WTC11 (cell line): ENCODE measurements around the gene RNASET2. TPM values are rescaled to one million over a fixed set of nuclear protein-coding genes. Genes with fewer than 3 reads are reported as not detected.

ENCODE experiments used
- ATAC-seq: fragments of 200-7000 bp; cut with Tn5 transposase; 2 replicates; pipeline ENCODE4 v1.10.0; 2021; ENCODE audit warnings: mild to moderate bottlenecking, moderate library complexity
- CTCF ChIA-PET: fragments of 300-600 bp; sonication (Branson Sonifier 250); formaldehyde crosslinking; loops from one replicate; lab custom pipeline; 2021; ENCODE audit warnings: antibody characterized with exemption; lab: Charles Lee
- POLR2A ChIA-PET: fragments of 350-600 bp; sonication (Branson Sonifier 250); formaldehyde crosslinking; loops from one replicate; lab custom pipeline; 2021; ENCODE audit warnings: antibody characterized with exemption; lab: Charles Lee
- DNase-seq: peaks from one replicate; pipeline ENCODE4 v3.0.0; 2021; ENCODE audit warnings: low spot score
- H3K27ac Mint-ChIP-seq: 2 replicates; pipeline ENCODE4 v1.8.0; 2021; ENCODE audit warnings: mixed read lengths
- H3K27me3 Mint-ChIP-seq: 2 replicates; pipeline ENCODE4 v1.8.0; 2021; ENCODE audit warnings: low read depth, mild to moderate bottlenecking, moderate library complexity, mixed read lengths
- H3K36me3 Mint-ChIP-seq: 2 replicates; pipeline ENCODE4 v1.8.0; 2021; ENCODE audit warnings: mixed read lengths
- H3K4me1 Mint-ChIP-seq: 2 replicates; pipeline ENCODE4 v1.8.0; 2022; ENCODE audit warnings: mixed read lengths
- H3K4me3 Mint-ChIP-seq: 2 replicates; pipeline ENCODE4 v1.8.0; 2021; ENCODE audit warnings: mild to moderate bottlenecking, moderate library complexity, mixed read lengths
- H3K9me3 Mint-ChIP-seq: 2 replicates; pipeline ENCODE4 v1.8.0; 2021; ENCODE audit warnings: mixed read lengths
- ARID4B ChIP-seq: sonication (generic); formaldehyde crosslinking; IDR thresholded peaks from 2 replicates; pipeline ENCODE4 v1.8.0; 2023; ENCODE audit warnings: missing genetic modification reagents, mild to moderate bottlenecking, borderline replicate concordance
- ATF1 ChIP-seq: sonication (generic); formaldehyde crosslinking; IDR thresholded peaks from 2 replicates; pipeline ENCODE4 v1.8.1; 2023; ENCODE audit warnings: mild to moderate bottlenecking, moderate library complexity, missing genetic modification reagents
- ATF2 ChIP-seq: sonication (generic); formaldehyde crosslinking; IDR thresholded peaks from 2 replicates; pipeline ENCODE4 v1.8.1; 2022; ENCODE audit warnings: low read depth, missing genetic modification reagents, borderline replicate concordance
- E2F1 ChIP-seq: sonication (generic); formaldehyde crosslinking; IDR thresholded peaks from 2 replicates; pipeline ENCODE4 v1.8.0; 2022; ENCODE audit warnings: mild to moderate bottlenecking, missing genetic modification reagents
- E2F4 ChIP-seq: sonication (generic); formaldehyde crosslinking; IDR thresholded peaks from 2 replicates; pipeline ENCODE4 v1.8.1; 2022; ENCODE audit warnings: low read depth, mild to moderate bottlenecking, moderate library complexity, missing genetic modification reagents, borderline replicate concordance
- ESRRA ChIP-seq: sonication (generic); formaldehyde crosslinking; IDR thresholded peaks from 2 replicates; pipeline ENCODE4 v1.8.1; 2022; ENCODE audit warnings: mild to moderate bottlenecking, missing genetic modification reagents, borderline replicate concordance
- FOXK1 ChIP-seq: sonication (generic); formaldehyde crosslinking; IDR thresholded peaks from 2 replicates; pipeline ENCODE4 v1.8.0; 2022; ENCODE audit warnings: mild to moderate bottlenecking, moderate library complexity, missing genetic modification reagents
- HMGA2 ChIP-seq: fragments of 250-450 bp; sonication (Bioruptor Pico); IDR thresholded peaks from 2 replicates; pipeline ENCODE4 v1.4.0; 2021; ENCODE audit warnings: mild to moderate bottlenecking, moderate library complexity
- MYBL2 ChIP-seq: sonication (generic); formaldehyde crosslinking; IDR thresholded peaks from 2 replicates; pipeline ENCODE4 v1.8.1; 2023; ENCODE audit warnings: mild to moderate bottlenecking, moderate library complexity, missing genetic modification reagents
- NR2C2 ChIP-seq: sonication (generic); formaldehyde crosslinking; IDR thresholded peaks from 2 replicates; pipeline ENCODE4 v1.8.0; 2022; ENCODE audit warnings: mild to moderate bottlenecking, missing genetic modification reagents
- NR3C1 ChIP-seq: sonication (generic); formaldehyde crosslinking; conservative IDR thresholded peaks from 2 replicates; pipeline ENCODE4 v1.8.1; 2023; ENCODE audit warnings: low read depth, mild to moderate bottlenecking, missing genetic modification reagents
- ZNF138 ChIP-seq: sonication (generic); formaldehyde crosslinking; conservative IDR thresholded peaks from 2 replicates; pipeline ENCODE4 v1.8.1; 2022; ENCODE audit warnings: mild to moderate bottlenecking, moderate library complexity, missing genetic modification reagents
- ZNF232 ChIP-seq: sonication (generic); formaldehyde crosslinking; IDR thresholded peaks from 2 replicates; pipeline ENCODE4 v1.8.0; 2022; ENCODE audit warnings: mild to moderate bottlenecking, missing genetic modification reagents
- ZNF425 ChIP-seq: fragments of 250-450 bp; sonication (Bioruptor Pico); conservative IDR thresholded peaks from 2 replicates; pipeline ENCODE4 v1.9.0; 2021; ENCODE audit warnings: mild to moderate bottlenecking
- total RNA-seq: library from RNA; stranded (reverse); gene quantifications from 3 replicates; pipeline ENCODE4 v1.2.3, GENCODE V29; 2021
- TF ChIP-seq, protein P1 (sequence below): fragments of 250-450 bp; sonication (Bioruptor Pico); IDR thresholded peaks from 2 replicates; pipeline ENCODE4 v1.9.0; 2021; ENCODE audit warnings: moderate library complexity, mild to moderate bottlenecking, inconsistent platforms, borderline replicate concordance
- TF ChIP-seq, protein P2 (sequence below): fragments of 250-450 bp; sonication (Bioruptor Pico); IDR thresholded peaks from 2 replicates; pipeline ENCODE4 v1.9.0; 2021; ENCODE audit warnings: mild to moderate bottlenecking
- TF ChIP-seq, protein P3 (sequence below): sonication (generic); formaldehyde crosslinking; IDR thresholded peaks from 2 replicates; pipeline ENCODE4 v1.8.0; 2022; ENCODE audit warnings: missing genetic modification reagents

The RNASET2 gene
- total RNA-seq, 1 experiment from 2014 or later, result 35.6 TPM

GRCh38 chr6:166987448-166987847 lies 31.1 kb upstream of the RNASET2 start:
- POLR2A ChIA-PET, result no interaction called here
- Mint-ChIP-seq H3K9me3 (peaks cover 11% of the 10 kb centered on the region), H3K4me3 (no peak overlapping the region), H3K4me1 (peaks cover 32% of the 10 kb centered on the region), H3K36me3 (peaks cover 36% of the 10 kb centered on the region), H3K27me3 (no peaks in the 10 kb centered on the region), H3K27ac (no peak overlapping the region)
- CTCF ChIA-PET, result interaction anchor here (3.1 kb wide), 1 partner anchor 213 kb away, joined by 44 read pairs; no protein-coding TSS in a partner anchor
- DNase-seq, result no peak
- TF ChIP-seq ZNF425 (CRISPR knock-in tag) (no peak), ATF2 (CRISPR knock-in tag) (no peak), HMGA2 (CRISPR knock-in tag) (no peak), ARID4B (no peak), NR2C2 (CRISPR knock-in tag) (no peak)
- no peak for ATAC-seq

GRCh38 chr6:166980738-166981137 lies 24.4 kb upstream of the RNASET2 start:
- ChIA-PET POLR2A (no interaction called here), CTCF (interaction anchor here (1.7 kb wide), 1 partner anchor 9 kb away, joined by 10 read pairs; no protein-coding TSS in a partner anchor)
- DNase-seq (no peak), ATAC-seq (no peak)
- Mint-ChIP-seq H3K4me3 (no peak overlapping the region), H3K27ac (no peak overlapping the region), H3K27me3 (no peaks in the 10 kb centered on the region), H3K9me3 (peaks cover 14% of the 10 kb centered on the region), H3K4me1 (no peaks in the 10 kb centered on the region), H3K36me3 (peaks cover 37% of the 10 kb centered on the region)
- TF ChIP-seq E2F4 (CRISPR knock-in tag) (no peak), FOXK1 (no peak), ESRRA (CRISPR knock-in tag) (no peak), ZNF232 (CRISPR knock-in tag) (no peak), MYBL2 (CRISPR knock-in tag) (no peak), NR3C1 (CRISPR knock-in tag) (no peak), E2F1 (no peak), ATF1 (CRISPR knock-in tag) (no peak), ATF2 (CRISPR knock-in tag) (no peak), ZNF138 (CRISPR knock-in tag) (no peak)
- TF ChIP-seq, protein P1, sequence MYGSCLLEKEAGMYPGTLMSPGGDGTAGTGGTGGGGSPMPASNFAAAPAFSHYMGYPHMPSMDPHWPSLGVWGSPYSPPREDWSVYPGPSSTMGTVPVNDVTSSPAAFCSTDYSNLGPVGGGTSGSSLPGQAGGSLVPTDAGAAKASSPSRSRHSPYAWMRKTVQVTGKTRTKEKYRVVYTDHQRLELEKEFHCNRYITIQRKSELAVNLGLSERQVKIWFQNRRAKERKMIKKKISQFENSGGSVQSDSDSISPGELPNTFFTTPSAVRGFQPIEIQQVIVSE, result no peak
- TF ChIP-seq, protein P2, sequence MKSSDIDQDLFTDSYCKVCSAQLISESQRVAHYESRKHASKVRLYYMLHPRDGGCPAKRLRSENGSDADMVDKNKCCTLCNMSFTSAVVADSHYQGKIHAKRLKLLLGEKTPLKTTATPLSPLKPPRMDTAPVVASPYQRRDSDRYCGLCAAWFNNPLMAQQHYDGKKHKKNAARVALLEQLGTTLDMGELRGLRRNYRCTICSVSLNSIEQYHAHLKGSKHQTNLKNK (CRISPR knock-in tag), result no peak
- TF ChIP-seq, protein P3, sequence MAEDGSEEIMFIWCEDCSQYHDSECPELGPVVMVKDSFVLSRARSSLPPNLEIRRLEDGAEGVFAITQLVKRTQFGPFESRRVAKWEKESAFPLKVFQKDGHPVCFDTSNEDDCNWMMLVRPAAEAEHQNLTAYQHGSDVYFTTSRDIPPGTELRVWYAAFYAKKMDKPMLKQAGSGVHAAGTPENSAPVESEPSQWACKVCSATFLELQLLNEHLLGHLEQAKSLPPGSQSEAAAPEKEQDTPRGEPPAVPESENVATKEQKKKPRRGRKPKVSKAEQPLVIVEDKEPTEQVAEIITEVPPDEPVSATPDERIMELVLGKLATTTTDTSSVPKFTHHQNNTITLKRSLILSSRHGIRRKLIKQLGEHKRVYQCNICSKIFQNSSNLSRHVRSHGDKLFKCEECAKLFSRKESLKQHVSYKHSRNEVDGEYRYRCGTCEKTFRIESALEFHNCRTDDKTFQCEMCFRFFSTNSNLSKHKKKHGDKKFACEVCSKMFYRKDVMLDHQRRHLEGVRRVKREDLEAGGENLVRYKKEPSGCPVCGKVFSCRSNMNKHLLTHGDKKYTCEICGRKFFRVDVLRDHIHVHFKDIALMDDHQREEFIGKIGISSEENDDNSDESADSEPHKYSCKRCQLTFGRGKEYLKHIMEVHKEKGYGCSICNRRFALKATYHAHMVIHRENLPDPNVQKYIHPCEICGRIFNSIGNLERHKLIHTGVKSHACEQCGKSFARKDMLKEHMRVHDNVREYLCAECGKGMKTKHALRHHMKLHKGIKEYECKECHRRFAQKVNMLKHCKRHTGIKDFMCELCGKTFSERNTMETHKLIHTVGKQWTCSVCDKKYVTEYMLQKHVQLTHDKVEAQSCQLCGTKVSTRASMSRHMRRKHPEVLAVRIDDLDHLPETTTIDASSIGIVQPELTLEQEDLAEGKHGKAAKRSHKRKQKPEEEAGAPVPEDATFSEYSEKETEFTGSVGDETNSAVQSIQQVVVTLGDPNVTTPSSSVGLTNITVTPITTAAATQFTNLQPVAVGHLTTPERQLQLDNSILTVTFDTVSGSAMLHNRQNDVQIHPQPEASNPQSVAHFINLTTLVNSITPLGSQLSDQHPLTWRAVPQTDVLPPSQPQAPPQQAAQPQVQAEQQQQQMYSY (CRISPR knock-in tag), result no peak
